Activated CD8-positive, alpha-beta T cell treated with anti-CD3 and anti-CD28 coated beads, Interleukin-2, amount 10 ng/mL, durations not matched to agents 7 days and 5 days (primary cell): Measurements from ENCODE around the gene TDRD12. TPM values are rescaled to one million over a fixed set of nuclear protein-coding genes. Genes with fewer than 3 reads are reported as not detected.
"Not testable (repeated sequence)": the region's sequence is repeated elsewhere in the genome, so short reads cannot be mapped to it uniquely, and the experiment has no call there.

Experiments used
- ATAC-seq: fragments of 150-1000 bp; cut with Tn5 transposase; one replicate; pipeline ENCODE4 v1.10.0; 2021; ENCODE audit warnings: moderate library complexity
- CTCF ChIA-PET: fragments of 350-600 bp; sonication (Branson Sonifier 250); formaldehyde crosslinking; loops from one replicate; lab custom pipeline; 2021; ENCODE audit warnings: antibody characterized with exemption; lab: Charles Lee
- POLR2A ChIA-PET: fragments of 350-600 bp; sonication (Branson Sonifier 250); formaldehyde crosslinking; loops from one replicate; lab custom pipeline; 2021; ENCODE audit warnings: antibody characterized with exemption; lab: Charles Lee
- DNase-seq: peaks from one replicate; pipeline ENCODE4 v3.0.0-alpha.2; 2020
- H3K27ac Mint-ChIP-seq: one replicate; pipeline ENCODE4 v1.8.0; 2021; ENCODE audit warnings: mild to moderate bottlenecking, mixed read lengths
- H3K27me3 Mint-ChIP-seq: one replicate; pipeline ENCODE4 v1.8.0; 2021; ENCODE audit warnings: low read depth, mixed read lengths
- H3K36me3 Mint-ChIP-seq: one replicate; pipeline ENCODE4 v1.8.0; 2021; ENCODE audit warnings: low read depth, mixed read lengths
- H3K4me1 Mint-ChIP-seq: one replicate; pipeline ENCODE4 v1.8.0; 2021; ENCODE audit warnings: low read depth, mixed read lengths
- H3K4me3 Mint-ChIP-seq: one replicate; pipeline ENCODE4 v1.8.0; 2021; ENCODE audit warnings: mild to moderate bottlenecking, mixed read lengths
- H3K9me3 Mint-ChIP-seq: one replicate; pipeline ENCODE4 v1.8.0; 2022; ENCODE audit warnings: mixed read lengths; ENCODE audit not compliant: insufficient read depth
- total RNA-seq, 2 experiments: library from RNA; stranded (reverse); gene quantifications; one replicate each; pipeline ENCODE4 v1.2.3, GENCODE V29; 2021

TDRD12 gene
- total RNA-seq, 2 experiments from 2014 or later: 0.10 to 0.21 TPM

DNA sequence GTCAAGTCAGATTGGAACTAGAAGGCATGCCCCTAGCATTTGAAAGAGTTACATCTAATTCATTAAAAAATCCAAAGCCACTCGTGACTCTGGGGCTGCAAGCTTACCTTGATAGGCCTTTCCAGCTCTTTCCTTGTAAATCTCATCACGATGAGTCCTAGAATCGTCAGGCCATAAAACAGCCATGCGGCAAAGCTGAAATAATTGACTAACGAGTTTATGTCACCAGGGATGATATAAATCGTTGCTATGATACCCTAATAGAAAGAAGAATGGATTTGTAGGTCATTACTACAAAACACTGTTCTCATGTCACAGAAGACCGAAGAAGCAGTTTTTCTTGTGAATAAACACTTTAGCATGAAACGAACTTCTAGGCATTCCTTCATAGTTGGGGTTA, 122.5 kb downstream of the TDRD12 start:
- H3K27me3 Mint-ChIP-seq: no peaks in the 10 kb centered on the region
- DNase-seq (no peak), ATAC-seq (no peak)
- no peaks in the 10 kb centered on the region for H3K4me1 Mint-ChIP-seq
- ChIA-PET CTCF (no interaction called here), POLR2A (no interaction called here)
- no peaks in the 10 kb centered on the region for H3K36me3 Mint-ChIP-seq
- H3K9me3 Mint-ChIP-seq: peaks cover 13% of the 10 kb centered on the region
- no peak overlapping the region for H3K4me3 Mint-ChIP-seq
- no peak overlapping the region for H3K27ac Mint-ChIP-seq

DNA sequence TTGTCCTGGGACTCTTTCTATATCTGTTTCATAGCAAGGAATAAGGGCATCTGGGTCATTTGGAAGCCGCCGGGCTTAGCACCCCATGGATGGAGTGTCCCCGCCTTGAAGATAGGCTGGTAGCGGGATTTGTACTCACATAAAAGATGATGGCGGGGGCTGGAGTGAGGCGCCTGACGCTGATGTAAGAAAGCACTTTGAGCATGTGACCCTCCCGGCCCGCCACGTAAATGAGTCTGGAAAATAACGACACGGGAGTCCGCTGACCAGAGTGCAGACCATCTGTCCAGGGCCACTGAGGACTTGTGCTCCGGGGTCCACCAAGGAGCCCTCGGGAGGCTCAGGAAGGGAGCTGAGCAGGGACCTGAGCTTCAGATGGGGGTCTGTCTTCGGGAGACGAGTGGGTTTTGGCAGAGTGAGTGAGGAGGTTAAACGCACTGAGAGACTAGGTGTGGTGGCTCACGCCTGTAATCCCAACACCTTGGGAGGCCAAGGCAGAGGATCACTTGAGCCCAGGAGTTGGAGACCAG, 124.2 kb downstream of the TDRD12 start:
- Mint-ChIP-seq H3K4me1 (no peaks in the 10 kb centered on the region), H3K27me3 (no peaks in the 10 kb centered on the region), H3K4me3 (no peak overlapping the region), H3K36me3 (no peaks in the 10 kb centered on the region), H3K27ac (no peak overlapping the region), H3K9me3 (peaks cover 13% of the 10 kb centered on the region)
- no peak for ATAC-seq
- CTCF ChIA-PET: no interaction called here
- POLR2A ChIA-PET: no interaction called here
- DNase-seq: no peak

DNA sequence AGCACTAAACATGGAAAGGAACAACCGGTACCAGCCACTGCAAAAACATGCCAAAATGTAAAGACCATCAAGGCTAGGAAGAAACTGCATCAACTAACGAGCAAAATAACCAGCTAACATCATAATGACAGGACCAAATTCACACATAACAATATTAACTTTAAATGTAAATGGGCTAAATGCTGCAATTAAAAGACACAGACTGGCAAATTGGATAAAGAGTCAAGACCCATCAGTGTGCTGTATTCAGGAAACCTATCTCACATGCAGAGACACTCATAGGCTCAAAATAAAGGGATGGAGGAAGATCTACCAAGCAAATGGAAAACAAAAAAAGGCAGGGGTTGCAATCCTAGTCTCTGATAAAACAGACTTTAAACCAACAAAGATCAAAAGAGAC, 128.5 kb downstream of the TDRD12 start:
- H3K27me3 Mint-ChIP-seq, H3K36me3 Mint-ChIP-seq, ATAC-seq, CTCF ChIA-PET, DNase-seq, H3K9me3 Mint-ChIP-seq, POLR2A ChIA-PET, H3K27ac Mint-ChIP-seq, H3K4me1 Mint-ChIP-seq, H3K4me3 Mint-ChIP-seq: not testable (repeated sequence)

DNA sequence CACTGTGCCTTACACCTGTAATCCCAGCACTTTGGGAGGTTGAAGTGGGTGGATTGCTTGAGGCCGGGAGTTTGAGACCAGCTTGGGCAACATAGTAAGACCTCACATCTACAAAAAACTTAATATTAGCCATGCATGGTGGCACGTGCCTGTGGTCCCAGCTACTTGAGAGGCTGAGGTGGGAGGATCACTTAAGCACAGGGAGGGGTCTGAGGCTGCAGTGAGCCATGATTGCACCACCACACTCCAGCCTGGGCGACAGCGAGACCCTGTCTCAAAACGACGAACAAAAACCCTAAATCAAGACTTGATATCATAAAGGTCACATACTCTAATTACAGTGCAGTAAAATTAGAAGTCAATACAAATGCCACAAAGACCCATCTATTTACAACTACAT, 132.6 kb downstream of the TDRD12 start:
- Mint-ChIP-seq H3K4me3 (no peak overlapping the region), H3K27me3 (no peaks in the 10 kb centered on the region), H3K36me3 (no peaks in the 10 kb centered on the region), H3K4me1 (no peaks in the 10 kb centered on the region), H3K27ac (no peak overlapping the region), H3K9me3 (no peaks in the 10 kb centered on the region)
- no peak for ATAC-seq
- no peak for DNase-seq
- CTCF ChIA-PET: no interaction called here
- POLR2A ChIA-PET: no interaction called here

GRCh38 chr19:32856818-32857217, 137.3 kb downstream of the TDRD12 start:
- H3K27ac Mint-ChIP-seq, DNase-seq, H3K27me3 Mint-ChIP-seq, H3K4me3 Mint-ChIP-seq, H3K36me3 Mint-ChIP-seq, POLR2A ChIA-PET, H3K9me3 Mint-ChIP-seq, CTCF ChIA-PET, ATAC-seq, H3K4me1 Mint-ChIP-seq: not testable (repeated sequence)

GRCh38 chr19:32857584-32857983, 138.0 kb downstream of the TDRD12 start:
- no peaks in the 10 kb centered on the region for H3K27me3 Mint-ChIP-seq

DNA sequence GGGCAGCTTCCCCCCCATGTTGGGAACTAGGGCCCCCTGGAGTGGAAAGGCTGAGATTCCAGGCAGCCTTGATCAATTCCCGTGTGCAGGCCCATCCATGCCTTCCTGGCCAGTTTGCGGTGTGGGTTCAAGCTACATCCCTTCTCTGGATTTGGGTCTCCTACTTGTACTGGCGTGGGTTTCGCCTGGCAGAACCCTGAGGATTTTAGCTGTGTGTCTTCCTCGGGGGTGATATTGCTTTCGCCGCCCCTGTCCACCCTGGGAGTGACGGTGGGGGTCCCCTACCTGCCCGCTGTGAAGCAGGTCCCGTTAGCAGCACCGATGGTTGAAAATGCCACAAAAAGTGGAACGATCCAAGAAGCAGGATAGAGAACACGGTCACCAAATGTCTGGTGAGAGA, 138.6 kb downstream of the TDRD12 start:
- DNase-seq: no peak

More at GRCh38 chr19:32857584-32857983, 138.0 kb downstream of the TDRD12 start:
- DNase-seq (no peak), ATAC-seq (no peak)
- POLR2A ChIA-PET: no interaction called here
- no peak overlapping the region for H3K4me3 Mint-ChIP-seq
- H3K27ac Mint-ChIP-seq: no peak overlapping the region
- H3K4me1 Mint-ChIP-seq: no peaks in the 10 kb centered on the region
- no peaks in the 10 kb centered on the region for H3K36me3 Mint-ChIP-seq
- CTCF ChIA-PET: no interaction called here
- H3K9me3 Mint-ChIP-seq: no peaks in the 10 kb centered on the region

GRCh38 chr19:32858559-32858958, 139.0 kb downstream of the TDRD12 start:
- Mint-ChIP-seq H3K27me3 (no peaks in the 10 kb centered on the region), H3K36me3 (no peaks in the 10 kb centered on the region), H3K9me3 (no peaks in the 10 kb centered on the region), H3K27ac (no peak overlapping the region), H3K4me1 (no peaks in the 10 kb centered on the region), H3K4me3 (no peak overlapping the region)
- ChIA-PET CTCF (no interaction called here), POLR2A (interaction anchor here (0.7 kb wide), 1 partner anchor 70 kb away, joined by 3 read pairs; no protein-coding TSS in a partner anchor)
- no peak for DNase-seq
- ATAC-seq: no peak

More for the DNA sequence above, 138.6 kb downstream of the TDRD12 start:
- Mint-ChIP-seq H3K27me3 (no peaks in the 10 kb centered on the region), H3K4me3 (no peak overlapping the region), H3K4me1 (no peaks in the 10 kb centered on the region), H3K36me3 (no peaks in the 10 kb centered on the region), H3K27ac (no peak overlapping the region), H3K9me3 (no peaks in the 10 kb centered on the region)
- POLR2A ChIA-PET: interaction anchor here (0.7 kb wide), 1 partner anchor 69 kb away, joined by 3 read pairs; no protein-coding TSS in a partner anchor
- CTCF ChIA-PET: no interaction called here
- no peak for ATAC-seq

DNA sequence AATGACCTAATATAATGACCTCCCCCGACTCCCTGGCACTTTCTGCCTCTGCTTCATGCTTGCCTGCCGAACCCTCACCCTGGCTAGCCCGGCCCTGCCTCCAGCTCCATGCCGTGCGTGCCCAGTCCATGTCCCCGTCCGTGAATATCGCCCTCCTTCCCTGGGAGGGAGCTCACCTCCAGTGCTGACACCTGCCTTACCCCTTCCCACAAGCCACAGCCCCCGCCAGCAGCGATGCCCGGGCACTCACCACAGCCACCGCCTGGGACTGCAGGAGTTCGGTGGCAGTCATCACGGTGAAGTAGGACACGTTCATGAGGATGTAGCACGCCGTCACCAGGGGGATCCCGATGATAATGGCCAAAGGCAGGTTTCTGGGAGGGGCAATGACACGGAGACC, 140.0 kb downstream of the TDRD12 start:
- Mint-ChIP-seq H3K36me3 (no peaks in the 10 kb centered on the region), H3K9me3 (no peaks in the 10 kb centered on the region), H3K27me3 (no peaks in the 10 kb centered on the region), H3K27ac (no peak overlapping the region), H3K4me1 (no peaks in the 10 kb centered on the region), H3K4me3 (no peak overlapping the region)
- ChIA-PET POLR2A (no interaction called here), CTCF (no interaction called here)
- ATAC-seq: no peak
- no peak for DNase-seq

DNA sequence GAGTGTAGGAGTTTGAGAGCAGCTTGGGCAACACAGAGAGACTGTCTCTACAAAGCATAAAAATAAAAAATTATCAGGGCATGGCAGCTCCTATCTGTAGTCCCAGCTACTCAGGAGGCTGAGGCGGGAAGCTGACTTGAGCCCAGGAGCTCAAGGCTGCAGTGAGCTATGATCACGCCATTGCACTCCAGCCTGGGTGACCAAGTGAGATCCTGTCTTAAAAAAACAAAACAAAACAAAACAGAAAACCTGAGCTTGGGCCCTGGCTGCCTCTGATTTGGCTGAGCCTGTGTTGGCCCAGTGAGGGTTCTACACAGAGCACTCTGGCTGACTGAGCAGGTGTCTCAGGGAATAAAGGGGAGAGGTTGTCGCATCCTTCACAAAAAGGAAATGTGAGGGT, 142.0 kb downstream of the TDRD12 start:
- ChIA-PET CTCF (no interaction called here), POLR2A (no interaction called here)
- Mint-ChIP-seq H3K27ac (no peak overlapping the region), H3K4me3 (no peak overlapping the region), H3K36me3 (no peaks in the 10 kb centered on the region), H3K4me1 (no peaks in the 10 kb centered on the region), H3K27me3 (no peaks in the 10 kb centered on the region), H3K9me3 (no peaks in the 10 kb centered on the region)
- ATAC-seq (no peak), DNase-seq (no peak)

- ChIA-PET POLR2A (no interaction called here), CTCF (no interaction called here)
- Mint-ChIP-seq H3K27me3 (no peaks in the 10 kb centered on the region), H3K9me3 (no peaks in the 10 kb centered on the region), H3K36me3 (no peaks in the 10 kb centered on the region), H3K4me1 (no peaks in the 10 kb centered on the region), H3K4me3 (no peak overlapping the region), H3K27ac (no peak overlapping the region)
- ATAC-seq (no peak), DNase-seq (no peak)
These were observed 142.6 kb downstream of the TDRD12 start for GRCh38 chr19:32862173-32862572.

- H3K27me3 Mint-ChIP-seq: no peaks in the 10 kb centered on the region
- CTCF ChIA-PET: no interaction called here
- POLR2A ChIA-PET: no interaction called here
- H3K36me3 Mint-ChIP-seq: no peaks in the 10 kb centered on the region
- H3K9me3 Mint-ChIP-seq: no peaks in the 10 kb centered on the region
- ATAC-seq (no peak), DNase-seq (no peak)
- H3K4me3 Mint-ChIP-seq: no peak overlapping the region
- no peaks in the 10 kb centered on the region for H3K4me1 Mint-ChIP-seq
- H3K27ac Mint-ChIP-seq: no peak overlapping the region
These were observed 143.2 kb downstream of the TDRD12 start for GRCh38 chr19:32862741-32863140.

GRCh38 chr19:32863301-32863700, 143.7 kb downstream of the TDRD12 start:
- ChIA-PET CTCF (no interaction called here), POLR2A (no interaction called here)
- no peaks in the 10 kb centered on the region for H3K27me3 Mint-ChIP-seq
- no peak overlapping the region for H3K27ac Mint-ChIP-seq
- no peak for ATAC-seq
- H3K36me3 Mint-ChIP-seq: no peaks in the 10 kb centered on the region
- H3K4me1 Mint-ChIP-seq: no peaks in the 10 kb centered on the region
- DNase-seq: no peak
- H3K4me3 Mint-ChIP-seq: no peak overlapping the region
- H3K9me3 Mint-ChIP-seq: no peaks in the 10 kb centered on the region
